ENCODE data around the gene MIGA1. TPM values are rescaled to one million over a fixed set of nuclear protein-coding genes. Genes with fewer than 3 reads are reported as not detected.

The MIGA1 gene
- total RNA-seq, 1 donor from 2014 or later, result 13.0 TPM

DNA sequence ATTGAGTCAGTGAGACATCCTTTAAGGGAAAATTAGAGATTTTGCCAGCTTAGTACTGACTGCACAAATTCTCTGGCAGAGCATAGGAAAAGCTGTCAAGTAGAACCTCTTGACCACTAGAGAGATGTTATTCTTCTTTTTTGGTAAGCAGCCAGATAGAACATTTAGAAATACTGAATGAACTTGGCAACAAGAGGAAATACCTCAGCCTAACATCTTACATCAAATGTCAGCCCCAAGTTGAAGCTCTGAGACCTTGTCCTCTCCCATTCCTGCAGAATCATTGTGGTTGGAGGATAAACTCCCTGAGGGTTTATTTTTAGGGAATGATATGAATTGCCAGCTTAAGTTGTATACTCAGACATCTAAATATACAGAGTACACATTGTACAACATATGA is 53.5 kb downstream of the MIGA1 start:
- DNase-seq, result no peak
- no peaks in the 10 kb centered on the region for H3K4me1 Mint-ChIP-seq
- no peak for ATAC-seq (ENCODE audit: low read depth)
- peaks cover 45% of the 10 kb centered on the region for H3K36me3 Mint-ChIP-seq (ENCODE audit: low read depth)
- no peak overlapping the region for H3K27ac Mint-ChIP-seq
- no peak overlapping the region for H3K4me3 Mint-ChIP-seq
- H3K27me3 Mint-ChIP-seq, result no peaks in the 10 kb centered on the region
- CTCF ChIA-PET, result no interaction called here
- POLR2A ChIA-PET, result no interaction called here
- no peaks in the 10 kb centered on the region for H3K9me3 Mint-ChIP-seq
- intact Hi-C loops (cut with micrococcal nuclease), result no loop called here
- TF ChIP-seq, protein P1, sequence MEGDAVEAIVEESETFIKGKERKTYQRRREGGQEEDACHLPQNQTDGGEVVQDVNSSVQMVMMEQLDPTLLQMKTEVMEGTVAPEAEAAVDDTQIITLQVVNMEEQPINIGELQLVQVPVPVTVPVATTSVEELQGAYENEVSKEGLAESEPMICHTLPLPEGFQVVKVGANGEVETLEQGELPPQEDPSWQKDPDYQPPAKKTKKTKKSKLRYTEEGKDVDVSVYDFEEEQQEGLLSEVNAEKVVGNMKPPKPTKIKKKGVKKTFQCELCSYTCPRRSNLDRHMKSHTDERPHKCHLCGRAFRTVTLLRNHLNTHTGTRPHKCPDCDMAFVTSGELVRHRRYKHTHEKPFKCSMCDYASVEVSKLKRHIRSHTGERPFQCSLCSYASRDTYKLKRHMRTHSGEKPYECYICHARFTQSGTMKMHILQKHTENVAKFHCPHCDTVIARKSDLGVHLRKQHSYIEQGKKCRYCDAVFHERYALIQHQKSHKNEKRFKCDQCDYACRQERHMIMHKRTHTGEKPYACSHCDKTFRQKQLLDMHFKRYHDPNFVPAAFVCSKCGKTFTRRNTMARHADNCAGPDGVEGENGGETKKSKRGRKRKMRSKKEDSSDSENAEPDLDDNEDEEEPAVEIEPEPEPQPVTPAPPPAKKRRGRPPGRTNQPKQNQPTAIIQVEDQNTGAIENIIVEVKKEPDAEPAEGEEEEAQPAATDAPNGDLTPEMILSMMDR (IDR thresholded peaks at IDR 0.05), result no peak

DNA sequence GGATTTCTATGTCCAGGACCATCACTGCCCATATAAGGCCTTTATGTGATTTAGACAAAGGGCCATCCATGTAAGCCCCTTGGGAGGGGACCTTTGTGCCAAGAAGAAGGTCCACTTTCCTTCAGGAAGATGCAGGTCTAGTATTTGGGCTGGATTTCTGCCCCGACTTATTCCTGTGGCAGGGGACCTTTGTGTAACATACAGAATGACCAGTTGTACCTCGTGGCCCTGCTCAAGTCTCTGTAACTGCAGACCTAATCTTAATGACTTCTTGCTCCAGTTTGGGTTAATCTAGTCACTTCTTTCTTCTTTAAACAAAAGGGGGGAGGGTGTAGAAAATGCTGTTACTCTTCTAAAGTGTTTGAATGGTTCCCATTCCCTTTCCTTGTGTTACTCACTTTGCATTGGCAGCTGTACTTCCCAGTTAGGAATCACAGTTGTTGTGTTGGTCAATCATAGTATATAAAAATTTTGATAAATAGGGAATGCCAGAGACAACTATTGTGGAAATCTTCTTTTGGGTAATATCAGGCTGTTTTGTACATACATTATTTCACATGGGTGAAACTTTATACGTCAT is 54.2 kb downstream of the MIGA1 start:
- H3K27ac Mint-ChIP-seq, result no peak overlapping the region
- peaks cover 42% of the 10 kb centered on the region for H3K36me3 Mint-ChIP-seq (ENCODE audit: low read depth)
- no peaks in the 10 kb centered on the region for H3K27me3 Mint-ChIP-seq
- POLR2A ChIA-PET, result no interaction called here
- ATAC-seq (ENCODE audit: low read depth) (no peak), DNase-seq (no peak)
- CTCF ChIA-PET, result no interaction called here
- H3K4me1 Mint-ChIP-seq, result no peaks in the 10 kb centered on the region
- TF ChIP-seq, protein P1 (IDR thresholded peaks at IDR 0.05), result no peak
- intact Hi-C loops (cut with micrococcal nuclease), result no loop called here
- no peak overlapping the region for H3K4me3 Mint-ChIP-seq
- H3K9me3 Mint-ChIP-seq, result no peaks in the 10 kb centered on the region

DNA sequence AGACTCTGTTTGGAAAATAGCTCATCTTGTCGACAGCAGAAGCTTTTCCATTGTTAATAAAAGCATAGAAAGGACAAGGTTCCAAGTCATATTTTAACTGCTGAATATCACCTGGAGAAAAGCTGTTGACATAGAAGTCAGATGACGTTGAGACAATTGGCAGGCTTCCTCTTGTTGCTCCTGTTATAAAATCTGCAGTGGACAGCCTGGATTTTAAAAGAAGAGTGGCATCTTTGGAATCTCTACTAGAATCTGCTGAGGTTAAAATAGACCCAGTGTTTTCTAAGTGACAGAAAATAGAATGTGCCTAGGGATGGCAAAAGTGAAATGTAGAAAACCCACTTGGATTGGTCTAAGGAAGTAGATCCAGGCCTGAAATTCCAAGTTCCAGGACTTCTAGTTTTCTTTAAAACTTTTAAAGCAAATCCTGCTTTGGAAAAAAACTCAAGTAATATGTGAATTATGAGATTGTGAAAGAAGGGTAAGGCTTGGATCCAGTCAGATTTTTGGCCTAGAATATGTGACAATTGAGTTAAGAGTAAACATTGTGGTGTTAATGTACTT is 55.4 kb downstream of the MIGA1 start:
- Mint-ChIP-seq H3K27me3 (no peaks in the 10 kb centered on the region), H3K4me3 (no peak overlapping the region), H3K4me1 (no peaks in the 10 kb centered on the region), H3K36me3 (ENCODE audit: low read depth) (peaks cover 48% of the 10 kb centered on the region), H3K9me3 (no peaks in the 10 kb centered on the region), H3K27ac (no peak overlapping the region)
- TF ChIP-seq, protein P1 (IDR thresholded peaks at IDR 0.05), result no peak
- ChIA-PET CTCF (no interaction called here), POLR2A (no interaction called here)
- intact Hi-C loops (cut with micrococcal nuclease), result no loop called here
- no peak for ATAC-seq (ENCODE audit: low read depth)
- no peak for DNase-seq

DNA sequence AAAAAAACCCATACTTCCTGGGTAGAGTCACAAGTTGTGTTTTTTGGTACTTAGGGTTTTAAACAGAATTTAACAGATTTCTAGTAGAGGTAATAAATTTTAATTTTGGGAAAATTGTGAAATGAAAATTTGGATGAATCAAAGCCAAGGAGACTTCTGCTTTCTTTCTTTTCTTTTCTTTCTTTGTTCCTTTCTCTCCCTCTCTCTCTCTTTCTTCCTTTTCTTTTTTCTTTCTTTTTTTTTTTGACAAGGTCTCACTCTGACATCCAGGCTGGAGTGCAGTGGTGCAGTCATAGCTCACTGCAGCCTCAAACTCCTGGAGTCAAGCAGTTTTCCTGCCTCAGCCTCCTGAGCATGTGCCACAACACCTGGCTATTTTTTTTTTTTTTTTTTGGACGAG is 62.1 kb downstream of the MIGA1 start:
- Mint-ChIP-seq H3K4me1 (peaks cover 2% of the 10 kb centered on the region), H3K9me3 (no peaks in the 10 kb centered on the region), H3K4me3 (no peak overlapping the region), H3K27ac (no peak overlapping the region), H3K36me3 (ENCODE audit: low read depth) (peaks cover 40% of the 10 kb centered on the region), H3K27me3 (no peaks in the 10 kb centered on the region)
- CTCF ChIA-PET, result no interaction called here
- POLR2A ChIA-PET, result no interaction called here
- no peak for ATAC-seq (ENCODE audit: low read depth)
- intact Hi-C loops (cut with micrococcal nuclease), result no loop called here
- no peak for DNase-seq
- TF ChIP-seq, protein P1 (IDR thresholded peaks at IDR 0.05), result no peak

DNA sequence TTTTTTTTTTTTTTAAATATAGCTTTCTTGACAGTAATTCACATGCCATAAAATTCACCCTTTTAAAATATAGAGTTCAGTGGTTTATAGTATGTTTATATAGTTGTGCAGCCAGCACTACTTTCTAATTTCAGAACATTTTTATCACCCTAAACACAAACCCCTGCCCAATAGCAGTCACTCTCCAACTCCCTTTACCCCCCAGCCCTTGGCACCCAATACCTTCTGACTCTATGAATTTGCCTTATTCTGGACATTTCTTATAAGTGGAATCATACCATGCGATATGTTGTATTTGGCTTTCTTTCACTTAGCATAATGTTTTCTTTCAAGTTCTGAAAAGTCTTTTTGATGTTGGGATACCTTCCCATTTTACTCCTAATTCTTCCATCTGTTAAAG is 66.5 kb downstream of the MIGA1 start:
- CTCF ChIA-PET, result no interaction called here
- intact Hi-C loops (cut with micrococcal nuclease), result no loop called here
- H3K4me1 Mint-ChIP-seq, result peaks cover 2% of the 10 kb centered on the region
- H3K4me3 Mint-ChIP-seq, result no peak overlapping the region
- ATAC-seq (ENCODE audit: low read depth) (no peak), DNase-seq (no peak)
- no peak overlapping the region for H3K27ac Mint-ChIP-seq
- POLR2A ChIA-PET, result no interaction called here
- peaks cover 36% of the 10 kb centered on the region for H3K36me3 Mint-ChIP-seq (ENCODE audit: low read depth)
- H3K9me3 Mint-ChIP-seq, result no peaks in the 10 kb centered on the region
- no peaks in the 10 kb centered on the region for H3K27me3 Mint-ChIP-seq
- TF ChIP-seq, protein P1 (IDR thresholded peaks at IDR 0.05), result no peak

All from activated B cell treated with CpG ODN at 0.5 μM for 24 hours (primary cell).